GM12875 (cell line): Measurements from ENCODE around the gene BRINP1.

Source experiments
- H3K4me3 ChIP-seq: one replicate; pipeline ENCODE4 v1.5.1; 2011; ENCODE audit warnings: low read depth, low read length, control low read depth
- TF ChIP-seq, protein P1 (sequence below): IDR thresholded peaks from 2 replicates; pipeline ENCODE4 v1.5.1; 2011; ENCODE audit warnings: low read depth, mild to moderate bottlenecking, control low read depth, inconsistent platforms, low read length, moderate library complexity, borderline replicate concordance; ENCODE audit not compliant: insufficient read depth

Gene BRINP1

DNA sequence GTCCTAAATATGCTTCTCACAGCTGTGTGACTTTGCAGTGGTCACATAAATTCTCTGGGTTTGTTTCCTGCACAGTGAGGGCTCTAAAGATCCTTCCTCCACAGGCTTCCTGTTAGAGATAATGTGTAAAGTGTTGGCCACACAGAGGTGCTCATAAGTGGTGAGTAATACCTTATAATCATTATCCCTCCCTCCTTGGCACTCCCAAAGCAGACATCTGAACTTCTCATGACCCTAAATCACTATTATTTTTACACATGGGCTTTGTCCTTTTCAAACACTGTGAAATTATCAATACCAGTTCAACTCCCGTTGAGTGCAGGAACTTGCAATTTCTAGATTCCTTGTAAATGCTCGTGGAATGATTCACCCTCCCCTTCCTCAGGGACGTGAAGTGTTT lies 100.2 kb downstream of the BRINP1 start:
- no peak overlapping the region for H3K4me3 ChIP-seq
- TF ChIP-seq, protein P1, sequence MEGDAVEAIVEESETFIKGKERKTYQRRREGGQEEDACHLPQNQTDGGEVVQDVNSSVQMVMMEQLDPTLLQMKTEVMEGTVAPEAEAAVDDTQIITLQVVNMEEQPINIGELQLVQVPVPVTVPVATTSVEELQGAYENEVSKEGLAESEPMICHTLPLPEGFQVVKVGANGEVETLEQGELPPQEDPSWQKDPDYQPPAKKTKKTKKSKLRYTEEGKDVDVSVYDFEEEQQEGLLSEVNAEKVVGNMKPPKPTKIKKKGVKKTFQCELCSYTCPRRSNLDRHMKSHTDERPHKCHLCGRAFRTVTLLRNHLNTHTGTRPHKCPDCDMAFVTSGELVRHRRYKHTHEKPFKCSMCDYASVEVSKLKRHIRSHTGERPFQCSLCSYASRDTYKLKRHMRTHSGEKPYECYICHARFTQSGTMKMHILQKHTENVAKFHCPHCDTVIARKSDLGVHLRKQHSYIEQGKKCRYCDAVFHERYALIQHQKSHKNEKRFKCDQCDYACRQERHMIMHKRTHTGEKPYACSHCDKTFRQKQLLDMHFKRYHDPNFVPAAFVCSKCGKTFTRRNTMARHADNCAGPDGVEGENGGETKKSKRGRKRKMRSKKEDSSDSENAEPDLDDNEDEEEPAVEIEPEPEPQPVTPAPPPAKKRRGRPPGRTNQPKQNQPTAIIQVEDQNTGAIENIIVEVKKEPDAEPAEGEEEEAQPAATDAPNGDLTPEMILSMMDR: no peak

DNA sequence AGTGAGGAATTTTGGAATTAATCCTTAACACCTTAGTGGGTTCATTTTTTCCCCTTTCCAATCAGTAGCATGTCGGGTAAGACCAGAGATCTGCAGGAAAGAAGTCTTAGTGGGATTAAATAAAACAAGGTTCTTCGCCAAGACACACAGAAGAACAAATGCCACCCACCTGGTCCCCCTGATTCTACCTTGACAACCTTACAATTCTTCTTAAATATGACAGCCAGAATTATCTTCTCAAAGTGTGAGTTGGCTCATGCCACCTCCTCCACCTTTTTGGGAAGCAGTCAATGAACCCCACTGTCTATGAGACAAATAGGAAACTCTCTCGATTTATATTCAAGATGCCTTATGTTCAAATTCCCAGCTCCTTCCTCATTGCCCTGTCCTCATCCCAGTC lies 105.1 kb downstream of the BRINP1 start:
- TF ChIP-seq, protein P1: no peak
- no peak overlapping the region for H3K4me3 ChIP-seq

DNA sequence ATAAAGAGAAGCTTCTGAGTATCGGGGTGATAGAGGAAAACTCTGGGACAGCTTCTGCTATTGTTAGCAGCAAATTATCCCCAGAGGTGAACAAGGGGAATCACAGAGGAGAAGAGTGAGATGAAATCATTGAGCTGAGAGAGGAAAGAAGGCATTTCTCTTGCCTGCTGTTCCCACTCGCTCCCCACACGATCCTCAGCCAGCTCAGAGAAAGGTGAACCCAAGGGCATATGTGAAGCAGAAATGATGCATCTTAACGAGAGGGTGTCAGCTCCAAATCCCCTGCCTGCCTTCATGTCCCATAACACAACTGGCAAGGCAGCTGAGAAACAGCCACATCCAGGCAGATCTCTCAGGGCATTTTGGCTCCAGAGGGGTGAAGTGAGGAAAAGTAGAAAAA lies 111.6 kb downstream of the BRINP1 start:
- H3K4me3 ChIP-seq: no peak overlapping the region
- TF ChIP-seq, protein P1: no peak

DNA sequence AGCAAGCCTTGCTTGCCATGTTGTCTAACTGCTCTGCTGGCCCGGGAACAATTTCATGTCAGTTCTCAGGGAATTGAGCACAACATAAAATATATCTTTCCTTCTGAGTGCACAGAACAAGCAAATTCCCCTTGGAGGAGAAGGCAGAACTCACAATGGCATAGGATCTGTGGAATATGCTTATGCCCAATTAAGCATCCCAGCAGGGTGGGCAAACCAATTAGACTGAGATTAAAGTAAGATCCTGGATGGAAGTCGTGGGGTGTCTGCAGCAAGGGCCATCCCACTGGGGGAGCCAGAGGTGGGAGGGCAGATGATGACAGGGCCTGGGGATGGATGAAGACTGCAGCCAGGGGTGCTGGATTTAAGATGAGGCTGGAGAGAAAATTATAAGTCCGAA lies 114.1 kb downstream of the BRINP1 start:
- TF ChIP-seq, protein P1: no peak
- H3K4me3 ChIP-seq: no peak overlapping the region

DNA sequence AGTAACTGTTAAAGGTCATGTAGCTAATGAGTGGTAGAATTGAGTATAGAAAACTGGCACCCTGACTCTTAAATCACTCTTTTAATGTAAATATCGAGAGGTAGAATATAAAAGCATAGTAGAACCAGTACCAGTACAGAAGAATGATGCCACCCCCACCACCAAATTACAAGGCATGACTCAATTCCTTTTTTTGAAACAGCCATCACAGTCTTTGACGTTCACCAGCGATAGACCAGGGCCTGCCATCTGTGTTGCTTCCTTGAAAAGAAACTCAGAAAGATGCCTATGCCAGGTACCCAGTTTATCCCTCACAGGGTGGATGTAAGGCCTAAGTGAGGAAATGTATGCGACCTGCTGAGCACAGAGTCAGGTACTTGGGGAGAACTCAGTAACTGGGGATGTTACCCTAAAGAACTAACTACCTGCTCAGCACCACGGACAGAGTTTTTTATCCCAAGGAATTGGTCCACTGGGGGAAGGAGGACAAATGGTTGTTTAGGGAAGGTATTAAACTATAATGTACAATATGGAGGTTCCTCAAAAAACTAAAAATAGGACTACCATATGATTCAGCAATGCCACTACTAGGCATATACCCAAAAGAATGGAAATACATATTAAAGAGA lies 116.5 kb downstream of the BRINP1 start:
- H3K4me3 ChIP-seq: no peak overlapping the region
- TF ChIP-seq, protein P1: no peak

DNA sequence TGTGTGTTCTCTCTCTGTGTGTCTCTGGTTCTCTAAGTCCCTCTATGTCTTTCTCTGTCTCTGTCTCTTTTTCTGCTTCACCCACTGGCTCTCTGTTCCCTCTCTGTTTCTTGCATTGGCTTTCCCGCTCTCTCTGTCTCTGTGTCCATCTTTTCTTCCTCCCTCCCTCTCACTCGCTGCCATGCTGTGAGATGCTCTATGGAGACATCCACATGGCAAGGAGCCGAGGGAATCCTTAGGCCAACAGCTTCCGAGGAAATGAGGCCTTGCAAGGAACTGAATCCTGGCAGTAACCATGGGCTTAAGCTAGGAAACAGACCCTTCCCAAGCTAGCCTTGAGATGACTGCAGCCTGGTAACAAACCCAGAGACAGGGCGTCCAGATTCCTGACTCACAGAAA lies 117.3 kb downstream of the BRINP1 start:
- TF ChIP-seq, protein P1: no peak
- no peak overlapping the region for H3K4me3 ChIP-seq

DNA sequence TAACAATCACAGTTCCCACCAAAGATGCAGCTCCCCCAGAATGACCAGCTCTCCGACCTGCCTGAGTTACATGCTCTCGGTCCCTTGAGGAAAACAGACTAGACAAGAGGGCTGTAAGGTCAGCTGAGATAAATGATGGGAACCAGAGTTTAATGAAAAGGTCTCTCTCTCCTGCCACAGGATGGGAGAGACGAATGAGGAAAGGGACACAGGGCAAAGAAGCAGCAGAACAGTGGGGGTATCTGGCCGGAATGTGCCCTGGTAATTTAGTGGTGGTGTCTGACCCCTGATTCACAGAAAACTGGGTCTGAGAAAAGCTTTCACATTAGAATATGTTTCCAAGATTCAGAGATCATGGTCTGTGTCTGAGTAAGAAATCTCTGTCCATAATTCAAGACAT lies 118.5 kb downstream of the BRINP1 start:
- no peak overlapping the region for H3K4me3 ChIP-seq
- TF ChIP-seq, protein P1: no peak
